ENCODE measurements around the gene SLC22A7. TPM values are rescaled to one million over a fixed set of nuclear protein-coding genes. Genes with fewer than 3 reads are reported as not detected.
"Not testable (repeated sequence)": the region's sequence is repeated elsewhere in the genome, so short reads cannot be mapped to it uniquely, and the experiment has no call there.

Gene SLC22A7
- total RNA-seq, 2 experiments from 2014 or later = not detected

GRCh38 chr6:43338243-43338642, 40.2 kb downstream of the SLC22A7 start:
- DNase-seq (no peak), ATAC-seq (no peak)
- intact Hi-C loops (cut with micrococcal nuclease) = no loop called here
- POLR2A ChIA-PET = no interaction called here
- CTCF ChIA-PET = interaction anchor here (1.4 to 1.6 kb wide), 2 partner anchors 30 to 31 kb away, joined by 3 to 5 read pairs; partner anchors contain the start of genes CRIP3 and ZNF318
- H3K4me3 Mint-ChIP-seq = no peak overlapping the region
- peaks cover 5% of the 10 kb centered on the region for H3K4me1 Mint-ChIP-seq (ENCODE audit: low read depth)
- peaks cover 31% of the 10 kb centered on the region for H3K36me3 Mint-ChIP-seq (ENCODE audit: low read depth)
- TF ChIP-seq CTCF (IDR thresholded peaks at IDR 0.05) = no peak
- no peaks in the 10 kb centered on the region for H3K27me3 Mint-ChIP-seq
- H3K27ac Mint-ChIP-seq = peak overlapping the region; percentile 26
- no peaks in the 10 kb centered on the region for H3K9me3 Mint-ChIP-seq

- H3K27ac Mint-ChIP-seq = no peak overlapping the region
- CTCF ChIA-PET = interaction anchor here (1.4 to 1.6 kb wide), 2 partner anchors 30 to 31 kb away, joined by 3 to 6 read pairs; partner anchors contain the start of genes CRIP3 and ZNF318
Observed at GRCh38 chr6:43339168-43339567, 41.1 kb downstream of the SLC22A7 start.

GRCh38 chr6:43346243-43346642, 48.2 kb downstream of the SLC22A7 start:
- H3K4me1 Mint-ChIP-seq (ENCODE audit: low read depth); H3K4me3 Mint-ChIP-seq; H3K27me3 Mint-ChIP-seq; POLR2A ChIA-PET; H3K27ac Mint-ChIP-seq; H3K9me3 Mint-ChIP-seq; DNase-seq; ATAC-seq; intact Hi-C loops (cut with micrococcal nuclease); CTCF ChIA-PET: not testable (repeated sequence)
- H3K36me3 Mint-ChIP-seq (ENCODE audit: low read depth) = peaks cover 21% of the 10 kb centered on the region

More at GRCh38 chr6:43339168-43339567, 41.1 kb downstream of the SLC22A7 start:
- no peak for ATAC-seq
- peaks cover 5% of the 10 kb centered on the region for H3K4me1 Mint-ChIP-seq (ENCODE audit: low read depth)
- H3K27me3 Mint-ChIP-seq = no peaks in the 10 kb centered on the region
- TF ChIP-seq CTCF (IDR thresholded peaks at IDR 0.05) = no peak
- H3K36me3 Mint-ChIP-seq (ENCODE audit: low read depth) = peaks cover 31% of the 10 kb centered on the region
- intact Hi-C loops (cut with micrococcal nuclease) = no loop called here
- DNase-seq = no peak
- no peak overlapping the region for H3K4me3 Mint-ChIP-seq
- POLR2A ChIA-PET = interaction anchor here (0.7 to 1.1 kb wide), 2 partner anchors 10 to 11 kb away, joined by 3 to 4 read pairs; no protein-coding TSS in a partner anchor
- no peaks in the 10 kb centered on the region for H3K9me3 Mint-ChIP-seq

GRCh38 chr6:43347021-43347420, 49.0 kb downstream of the SLC22A7 start:
- Mint-ChIP-seq H3K27me3 (no peaks in the 10 kb centered on the region), H3K27ac (no peak overlapping the region), H3K9me3 (no peaks in the 10 kb centered on the region), H3K4me1 (ENCODE audit: low read depth) (no peaks in the 10 kb centered on the region), H3K36me3 (ENCODE audit: low read depth) (peaks cover 17% of the 10 kb centered on the region), H3K4me3 (no peak overlapping the region)
- TF ChIP-seq CTCF (IDR thresholded peaks at IDR 0.05) = no peak
- CTCF ChIA-PET = no interaction called here
- DNase-seq (no peak), ATAC-seq (no peak)
- POLR2A ChIA-PET = no interaction called here
- intact Hi-C loops (cut with micrococcal nuclease) = no loop called here

- intact Hi-C loops (cut with micrococcal nuclease) = no loop called here
- TF ChIP-seq CTCF (IDR thresholded peaks at IDR 0.05) = no peak
- CTCF ChIA-PET = no interaction called here
- peaks cover 15% of the 10 kb centered on the region for H3K36me3 Mint-ChIP-seq (ENCODE audit: low read depth)
- POLR2A ChIA-PET = no interaction called here
- no peak for DNase-seq
- no peaks in the 10 kb centered on the region for H3K9me3 Mint-ChIP-seq
- H3K27ac Mint-ChIP-seq = no peak overlapping the region
- no peak overlapping the region for H3K4me3 Mint-ChIP-seq
- H3K4me1 Mint-ChIP-seq (ENCODE audit: low read depth) = no peaks in the 10 kb centered on the region
- no peaks in the 10 kb centered on the region for H3K27me3 Mint-ChIP-seq
- ATAC-seq = no peak
Observed at GRCh38 chr6:43347444-43347843, 49.4 kb downstream of the SLC22A7 start.

GRCh38 chr6:43351951-43352350, 53.9 kb downstream of the SLC22A7 start:
- H3K4me3 Mint-ChIP-seq; H3K27me3 Mint-ChIP-seq; H3K27ac Mint-ChIP-seq; H3K9me3 Mint-ChIP-seq; DNase-seq; intact Hi-C loops (cut with micrococcal nuclease); H3K4me1 Mint-ChIP-seq (ENCODE audit: low read depth); ATAC-seq: not testable (repeated sequence)
- ChIA-PET CTCF (interaction anchor here (0.9 kb wide), 1 partner anchor 10 kb away, joined by 3 read pairs; no protein-coding TSS in a partner anchor), POLR2A (interaction anchor here (0.7 kb wide), 1 partner anchor 9 kb away, joined by 3 read pairs; no protein-coding TSS in a partner anchor)
- peaks cover 13% of the 10 kb centered on the region for H3K36me3 Mint-ChIP-seq (ENCODE audit: low read depth)

Other genes with a start within 250 kb of the SLC22A7 start
- 10 to 100 TPM; 13.9 TPM for gene CUL7, start 244.4 kb upstream of the SLC22A7 start, total RNA-seq
- gene MRPL2, start 238.8 kb upstream of the SLC22A7 start, total RNA-seq = 100 to 1,000 TPM; 108 TPM
- gene KLC4, start 238.6 kb upstream of the SLC22A7 start, total RNA-seq = 10 to 100 TPM; 10.6 to 11.5 TPM
- 1 to 10 TPM; 3.8 to 4.1 TPM for gene PTK7, start 221.9 kb upstream of the SLC22A7 start, total RNA-seq
- gene SRF, start 127.0 kb upstream of the SLC22A7 start, total RNA-seq = 10 to 100 TPM; 34.5 to 35.4 TPM
- gene CUL9, start 116.1 kb upstream of the SLC22A7 start, total RNA-seq = 10 to 100 TPM; 38.8 to 43.1 TPM
- gene DNPH1, start 68.8 kb upstream of the SLC22A7 start, total RNA-seq = 10 to 100 TPM; 86.2 to 86.5 TPM
- gene TTBK1, start 54.8 kb upstream of the SLC22A7 start, total RNA-seq = under 1 TPM; 0.09 to 0.11 TPM
- 1 to 10 TPM; 2.2 to 2.4 TPM for gene CRIP3, start 10.6 kb downstream of the SLC22A7 start, total RNA-seq
- gene ZNF318, start 71.4 kb downstream of the SLC22A7 start, total RNA-seq = 10 to 100 TPM; 13.1 to 13.5 TPM
- 10 to 100 TPM; 27.2 to 27.5 TPM for gene ABCC10, start 129.3 kb downstream of the SLC22A7 start, total RNA-seq
- gene DLK2, start 157.3 kb downstream of the SLC22A7 start, total RNA-seq = 1 to 10 TPM; 1.0 to 1.1 TPM
- gene TJAP1, start 179.3 kb downstream of the SLC22A7 start, total RNA-seq = 10 to 100 TPM; 30.2 to 32.9 TPM
- gene LRRC73, start 212.1 kb downstream of the SLC22A7 start, total RNA-seq = under 1 TPM; 0.11 to 0.18 TPM
- 10 to 100 TPM; 32.6 to 33.9 TPM for gene YIPF3, start 218.7 kb downstream of the SLC22A7 start, total RNA-seq
- gene POLR1C, start 218.8 kb downstream of the SLC22A7 start, total RNA-seq = 10 to 100 TPM; 43.1 to 50.5 TPM